HCT116 (cell line): ENCODE measurements around the gene KRT74. TPM values are rescaled to one million over a fixed set of nuclear protein-coding genes. Genes with fewer than 3 reads are reported as not detected.

Experiments
- ATAC-seq: fragments of 200-7000 bp; cut with Tn5 transposase; 2 replicates; pipeline ENCODE4 v1.9.1; 2020; ENCODE audit warnings: mild to moderate bottlenecking, moderate library complexity
- BruUV-seq: library from RNA; stranded (reverse); fragments of 400-500 nt; replicated peaks from 2 replicates; lab custom pipeline; 2021; lab: Mats Ljungman, UMichigan
- CTCF ChIA-PET: fragments of 300-600 bp; sonication (Branson Sonifier 250); formaldehyde crosslinking; loops from one replicate; lab custom pipeline; 2021; ENCODE audit warnings: antibody characterized with exemption; lab: Charles Lee
- POLR2A ChIA-PET: fragments of 300-600, 350-600 bp; sonication (Branson Sonifier 250); formaldehyde crosslinking; loops from one replicate; lab custom pipeline; 2021; ENCODE audit warnings: antibody characterized with exemption; lab: Charles Lee
- RAD21 ChIA-PET, 2 experiments: fragments of 300-600 bp; sonication (Branson Sonifier 250); formaldehyde crosslinking; loops; one replicate each; lab custom pipeline; 2023; ENCODE audit warnings: low total read pairs in 2 of 2; ENCODE audit not compliant: uncharacterized antibody in 2 of 2, unreplicated experiment in 2 of 2, low non-redundant PET in 1 of 2; lab: Charles Lee
- DNase-seq: peaks from one replicate; pipeline ENCODE4 v3.0.0-alpha.2; 2010; ENCODE audit warnings: low read depth, low spot score
- H2AFZ ChIP-seq: fragments of 200-600 bp; shearing (Covaris generic), sonication (generic); 2 replicates; pipeline ENCODE4 v1.6.1; 2017; ENCODE audit warnings: low read depth, mixed run types, mixed read lengths, antibody characterized with exemption, low read length; ENCODE audit not compliant: poor library complexity, severe bottlenecking
- H3K27ac ChIP-seq: 2 replicates; pipeline ENCODE4 v1.5.1; 2012; ENCODE audit warnings: low read depth, low read length
- H3K27me3 ChIP-seq: fragments of 200-600 bp; sonication (generic); 2 replicates; pipeline ENCODE4 v1.6.1; 2016; ENCODE audit warnings: mixed run types, low read length, mixed read lengths; ENCODE audit not compliant: insufficient read depth
- H3K36me3 ChIP-seq, 2 experiments: fragments of 200-500 bp in 1 of 2; fragments of 200-600 bp in 1 of 2; sonication (Bioruptor generic) in 1 of 2; sonication (generic) in 1 of 2; 2 replicates each; pipeline versions ENCODE4 v1.5.1 to v1.6.1; 2014 to 2016; ENCODE audit warnings: low read length in 2 of 2, inconsistent platforms in 1 of 2, mixed read lengths in 1 of 2, mixed run types in 1 of 2; ENCODE audit not compliant: insufficient read depth in 2 of 2, control insufficient read depth in 1 of 2
- H3K4me1 ChIP-seq, 2 experiments: fragments of 200-600 bp in 1 of 2; sonication (generic) in 1 of 2; 2 replicates each; pipeline versions ENCODE4 v1.5.1 to v1.6.1; 2012 to 2017; ENCODE audit warnings: low read length in 2 of 2, inconsistent platforms in 1 of 2, mild to moderate bottlenecking in 1 of 2, mixed read lengths in 1 of 2, mixed run types in 1 of 2, moderate library complexity in 1 of 2; ENCODE audit not compliant: insufficient read depth in 2 of 2, control insufficient read depth in 1 of 2
- H3K4me2 ChIP-seq: fragments of 200-600 bp; sonication (generic); 2 replicates; pipeline ENCODE4 v1.6.1; 2017; ENCODE audit warnings: mixed run types, low read length, mixed read lengths
- H3K4me3 ChIP-seq, 2 experiments: fragments of 200-600 bp in 1 of 2; sonication (generic) in 1 of 2; replicated peaks in 1 of 2; 2 replicates each; pipeline ENCODE4 v1.5.1; 2011 to 2016; ENCODE audit warnings: low read length in 2 of 2, control low read depth in 1 of 2, low read depth in 1 of 2, mild to moderate bottlenecking in 1 of 2, mixed read lengths in 1 of 2, mixed run types in 1 of 2
- H3K79me2 ChIP-seq: fragments of 200-600 bp; sonication (generic); 2 replicates; pipeline ENCODE4 v1.6.1; 2017; ENCODE audit warnings: mild to moderate bottlenecking, mixed run types, low read length, moderate library complexity, mixed read lengths; ENCODE audit not compliant: insufficient read depth
- H3K9ac ChIP-seq: fragments of 200-600 bp; sonication (generic); 2 replicates; pipeline ENCODE4 v1.6.1; 2016; ENCODE audit warnings: low read length, mixed read lengths
- H3K9me2 ChIP-seq: fragments of 200-600 bp; sonication (generic), shearing (Covaris generic); 2 replicates; pipeline ENCODE4 v1.6.1; 2017; ENCODE audit warnings: mixed run types, mild to moderate bottlenecking, moderate library complexity; ENCODE audit not compliant: insufficient read depth
- H3K9me3 ChIP-seq, 2 experiments: fragments of 200-500 bp in 1 of 2; fragments of 200-600 bp in 1 of 2; sonication (Bioruptor generic) in 1 of 2; sonication (generic) in 1 of 2; 2 replicates each; pipeline ENCODE4 v1.6.1; 2014 to 2017; ENCODE audit warnings: low read length in 2 of 2, mixed read lengths in 2 of 2, inconsistent platforms in 1 of 2, low read depth in 1 of 2, mild to moderate bottlenecking in 1 of 2, mixed run types in 1 of 2, moderate library complexity in 1 of 2; ENCODE audit not compliant: control insufficient read depth in 1 of 2, insufficient read depth in 1 of 2
- H4K20me1 ChIP-seq: fragments of 200-600 bp; sonication (generic), shearing (Covaris generic); 2 replicates; pipeline ENCODE4 v1.6.1; 2017; ENCODE audit warnings: mixed run types, mild to moderate bottlenecking, moderate library complexity; ENCODE audit not compliant: insufficient read depth
- CBX3 ChIP-seq: IDR thresholded peaks from 2 replicates; pipeline ENCODE4 v1.6.1; 2012; ENCODE audit warnings: low read depth
- EGR1 ChIP-seq: IDR thresholded peaks from 2 replicates; pipeline ENCODE4 v1.6.1; 2012; ENCODE audit warnings: low read depth
- EZH2 ChIP-seq: fragments of 200-600 bp; sonication (generic); IDR thresholded peaks from 2 replicates; pipeline ENCODE4 v1.6.1; 2017; ENCODE audit warnings: antibody characterized with exemption, mixed run types
- EZH2phosphoT487 ChIP-seq: fragments of 200-600 bp; IDR thresholded peaks from 2 replicates; pipeline ENCODE4 v1.6.1; 2018; ENCODE audit warnings: antibody characterized with exemption, borderline replicate concordance
- JUND ChIP-seq: IDR thresholded peaks from 2 replicates; pipeline ENCODE4 v1.6.1; 2012
- POLR2AphosphoS5 ChIP-seq: IDR thresholded peaks from 2 replicates; pipeline ENCODE4 v1.6.1; 2011; ENCODE audit warnings: mild to moderate bottlenecking, low read depth, low read length, moderate library complexity
- SRF ChIP-seq: IDR thresholded peaks from 2 replicates; pipeline ENCODE4 v1.6.1; 2012; ENCODE audit warnings: low read depth
- ZFX ChIP-seq: fragments of 450-650 bp; IDR thresholded peaks from 2 replicates; pipeline ENCODE4 v1.6.1; 2017
- ZNF274 ChIP-seq: fragments of 200-500 bp; sonication (Bioruptor generic); IDR thresholded peaks from 2 replicates; pipeline ENCODE4 v1.6.1; 2014; ENCODE audit warnings: mild to moderate bottlenecking, low read depth, low read length, inconsistent platforms
- intact Hi-C: fragments of 100-400 bp; cut with micrococcal nuclease; formaldehyde crosslinking; loops from 2 replicates; pipeline ENCODE4 v1.10.0; 2022
- total RNA-seq: library from RNA; stranded (reverse); gene quantifications from one replicate; pipeline ENCODE4 v1.2.1, GENCODE V29; 2021; ENCODE audit not compliant: unreplicated experiment
- TF ChIP-seq, protein P1 (sequence below), 3 experiments: fragments of 200-600 bp in 1 of 3; sonication (generic) in 1 of 3; IDR thresholded peaks in 2 of 3; conservative IDR thresholded peaks in 1 of 3; 2 replicates each; pipeline ENCODE4 v1.5.1; 2012 to 2017; ENCODE audit warnings: low read depth in 2 of 3, low read length in 2 of 3, antibody characterized with exemption in 1 of 3, borderline replicate concordance in 1 of 3, control low read depth in 1 of 3, mild to moderate bottlenecking in 1 of 3, mixed read lengths in 1 of 3, mixed run types in 1 of 3, moderate library complexity in 1 of 3; ENCODE audit not compliant: insufficient read depth in 1 of 3
- TF ChIP-seq, protein P2 (sequence below): IDR thresholded peaks from 2 replicates; pipeline ENCODE4 v1.6.1; 2012
- TF ChIP-seq, protein P3 (sequence below): IDR thresholded peaks from 2 replicates; pipeline ENCODE4 v1.6.1; 2011; ENCODE audit warnings: mild to moderate bottlenecking, low read length, moderate library complexity; ENCODE audit not compliant: insufficient replicate concordance; ENCODE audit errors: extremely low read depth

The KRT74 gene
- total RNA-seq, 1 experiment from 2014 or later: not detected

DNA sequence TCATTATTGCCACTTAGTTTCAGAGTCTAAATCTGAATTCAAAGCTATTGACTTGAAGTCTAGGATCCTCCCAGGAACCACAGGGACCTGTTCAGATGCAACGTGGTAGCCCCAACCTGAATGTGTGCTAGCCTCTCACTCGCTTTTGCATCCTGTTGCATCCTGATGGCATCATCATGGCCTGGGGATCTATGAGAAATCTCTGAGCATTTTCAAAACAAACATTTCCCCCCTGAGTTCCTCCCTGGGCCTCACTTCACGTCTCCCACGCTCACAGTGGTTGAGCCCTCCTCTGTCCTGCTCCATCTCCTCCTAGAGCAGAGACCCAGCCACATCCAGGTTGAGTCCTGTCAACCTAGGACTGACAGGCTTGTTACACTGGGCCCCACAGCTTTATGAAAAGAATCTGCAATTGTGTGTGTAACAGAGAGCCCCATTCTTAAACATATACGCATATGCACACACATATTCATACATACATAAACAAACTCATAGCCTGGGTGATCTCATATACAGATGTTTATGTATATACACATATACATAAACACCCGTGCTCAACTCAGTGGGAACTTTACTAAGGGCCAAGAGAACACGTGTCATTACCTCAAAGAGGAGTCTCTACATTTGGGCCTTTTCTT lies 33.1 kb upstream of the KRT74 start:
- no peak overlapping the region for H3K9ac ChIP-seq
- no TSS peak for BruUV-seq
- H3K9me3 ChIP-seq: no peaks in the 10 kb centered on the region
- no peaks in the 10 kb centered on the region for H3K9me2 ChIP-seq
- no peak overlapping the region for H3K4me2 ChIP-seq
- POLR2A ChIA-PET: no interaction called here
- no peak for DNase-seq
- RAD21 ChIA-PET: no interaction called here
- CTCF ChIA-PET: no interaction called here
- no peak overlapping the region for H3K27ac ChIP-seq
- no peak for TF ChIP-seq JUND
- TF ChIP-seq, protein P1, sequence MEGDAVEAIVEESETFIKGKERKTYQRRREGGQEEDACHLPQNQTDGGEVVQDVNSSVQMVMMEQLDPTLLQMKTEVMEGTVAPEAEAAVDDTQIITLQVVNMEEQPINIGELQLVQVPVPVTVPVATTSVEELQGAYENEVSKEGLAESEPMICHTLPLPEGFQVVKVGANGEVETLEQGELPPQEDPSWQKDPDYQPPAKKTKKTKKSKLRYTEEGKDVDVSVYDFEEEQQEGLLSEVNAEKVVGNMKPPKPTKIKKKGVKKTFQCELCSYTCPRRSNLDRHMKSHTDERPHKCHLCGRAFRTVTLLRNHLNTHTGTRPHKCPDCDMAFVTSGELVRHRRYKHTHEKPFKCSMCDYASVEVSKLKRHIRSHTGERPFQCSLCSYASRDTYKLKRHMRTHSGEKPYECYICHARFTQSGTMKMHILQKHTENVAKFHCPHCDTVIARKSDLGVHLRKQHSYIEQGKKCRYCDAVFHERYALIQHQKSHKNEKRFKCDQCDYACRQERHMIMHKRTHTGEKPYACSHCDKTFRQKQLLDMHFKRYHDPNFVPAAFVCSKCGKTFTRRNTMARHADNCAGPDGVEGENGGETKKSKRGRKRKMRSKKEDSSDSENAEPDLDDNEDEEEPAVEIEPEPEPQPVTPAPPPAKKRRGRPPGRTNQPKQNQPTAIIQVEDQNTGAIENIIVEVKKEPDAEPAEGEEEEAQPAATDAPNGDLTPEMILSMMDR (IDR thresholded peaks at IDR 0.05 in 2 of 3, conservative IDR thresholded peaks at IDR 0.05 in 1 of 3; ENCODE audit: borderline replicate concordance in 1 of 3, insufficient read depth in 1 of 3, low read depth in 2 of 3, low read length in 2 of 3): no peak
- no peak for TF ChIP-seq EGR1
- TF ChIP-seq, protein P2, sequence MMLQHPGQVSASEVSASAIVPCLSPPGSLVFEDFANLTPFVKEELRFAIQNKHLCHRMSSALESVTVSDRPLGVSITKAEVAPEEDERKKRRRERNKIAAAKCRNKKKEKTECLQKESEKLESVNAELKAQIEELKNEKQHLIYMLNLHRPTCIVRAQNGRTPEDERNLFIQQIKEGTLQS: no peak
- no peak for TF ChIP-seq POLR2AphosphoS5
- TF ChIP-seq, protein P3, sequence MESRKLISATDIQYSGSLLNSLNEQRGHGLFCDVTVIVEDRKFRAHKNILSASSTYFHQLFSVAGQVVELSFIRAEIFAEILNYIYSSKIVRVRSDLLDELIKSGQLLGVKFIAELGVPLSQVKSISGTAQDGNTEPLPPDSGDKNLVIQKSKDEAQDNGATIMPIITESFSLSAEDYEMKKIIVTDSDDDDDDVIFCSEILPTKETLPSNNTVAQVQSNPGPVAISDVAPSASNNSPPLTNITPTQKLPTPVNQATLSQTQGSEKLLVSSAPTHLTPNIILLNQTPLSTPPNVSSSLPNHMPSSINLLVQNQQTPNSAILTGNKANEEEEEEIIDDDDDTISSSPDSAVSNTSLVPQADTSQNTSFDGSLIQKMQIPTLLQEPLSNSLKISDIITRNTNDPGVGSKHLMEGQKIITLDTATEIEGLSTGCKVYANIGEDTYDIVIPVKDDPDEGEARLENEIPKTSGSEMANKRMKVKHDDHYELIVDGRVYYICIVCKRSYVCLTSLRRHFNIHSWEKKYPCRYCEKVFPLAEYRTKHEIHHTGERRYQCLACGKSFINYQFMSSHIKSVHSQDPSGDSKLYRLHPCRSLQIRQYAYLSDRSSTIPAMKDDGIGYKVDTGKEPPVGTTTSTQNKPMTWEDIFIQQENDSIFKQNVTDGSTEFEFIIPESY: no peak
- no peak for TF ChIP-seq CBX3
- TF ChIP-seq ZFX: no peak
- TF ChIP-seq EZH2: no peak
- no peak for TF ChIP-seq ZNF274
- no peak for TF ChIP-seq SRF
- no peak for TF ChIP-seq EZH2phosphoT487
- H2AFZ ChIP-seq: no peak overlapping the region
- no peaks in the 10 kb centered on the region for H3K36me3 ChIP-seq
- no peaks in the 10 kb centered on the region for H3K27me3 ChIP-seq
- no peak overlapping the region for H3K4me3 ChIP-seq
- no peak for ATAC-seq
- H3K79me2 ChIP-seq: no peaks in the 10 kb centered on the region
- no peaks in the 10 kb centered on the region for H4K20me1 ChIP-seq
- intact Hi-C loops: no loop called here
- peaks cover 0 to 21% of the 10 kb centered on the region in 2 experiments; a peak in 3 of 4 replicates for H3K4me1 ChIP-seq
